OCI-LY7 (cell line): ENCODE results near the gene FLOT2. TPM values are rescaled to one million over a fixed set of nuclear protein-coding genes. Genes with fewer than 3 reads are reported as not detected.

Experiments used
- BruUV-seq: library from RNA; stranded (reverse); fragments of 400-500 nt; replicated peaks from 2 replicates; lab custom pipeline; 2021; lab: Mats Ljungman, UMichigan
- CTCF ChIA-PET: fragments of 300-600 bp; sonication (Branson Sonifier 250); formaldehyde crosslinking; loops from one replicate; lab custom pipeline; 2022; ENCODE audit warnings: antibody characterized with exemption; ENCODE audit not compliant: unreplicated experiment; lab: Charles Lee
- POLR2A ChIA-PET: fragments of 300-600 bp; sonication (Branson Sonifier 250); formaldehyde crosslinking; loops from one replicate; lab custom pipeline; 2022; ENCODE audit warnings: antibody characterized with exemption; lab: Charles Lee
- DNase-seq: peaks from one replicate; pipeline ENCODE4 v3.0.0-alpha.2; 2015; ENCODE audit warnings: low spot score
- H2AFZ ChIP-seq: fragments of 200-600 bp; sonication (generic), shearing (Covaris generic); 2 replicates; pipeline ENCODE4 v1.6.1; 2014; ENCODE audit warnings: mild to moderate bottlenecking, antibody characterized with exemption, low read length, moderate library complexity
- H3K27ac ChIP-seq: fragments of 200-600 bp; sonication (generic); 2 replicates; pipeline ENCODE4 v1.5.1; 2014; ENCODE audit warnings: mixed run types, low read depth, mild to moderate bottlenecking, moderate library complexity, low read length, inconsistent platforms; ENCODE audit not compliant: poor library complexity, severe bottlenecking
- H3K36me3 ChIP-seq: fragments of 200-600 bp; sonication (generic); 2 replicates; pipeline ENCODE4 v1.6.1; 2014; ENCODE audit warnings: mild to moderate bottlenecking, antibody characterized with exemption, low read length, moderate library complexity, mixed read lengths; ENCODE audit not compliant: insufficient read depth
- H3K4me1 ChIP-seq: fragments of 200-600 bp; sonication (generic); 2 replicates; pipeline ENCODE4 v1.5.1; 2014; ENCODE audit warnings: mild to moderate bottlenecking, low read length; ENCODE audit not compliant: insufficient read depth, poor library complexity, severe bottlenecking
- H3K4me2 ChIP-seq: fragments of 200-600 bp; sonication (generic); 2 replicates; pipeline ENCODE4 v1.6.1; 2014; ENCODE audit warnings: mild to moderate bottlenecking, low read length
- H3K4me3 ChIP-seq: fragments of 200-600 bp; sonication (generic); 2 replicates; pipeline ENCODE4 v1.5.1; 2014; ENCODE audit warnings: mild to moderate bottlenecking, low read depth, low read length; ENCODE audit not compliant: poor library complexity, severe bottlenecking
- H3K79me2 ChIP-seq: fragments of 200-600 bp; sonication (generic); 2 replicates; pipeline ENCODE4 v1.6.1; 2016; ENCODE audit warnings: low read depth, mild to moderate bottlenecking, low read length, moderate library complexity, mixed read lengths; ENCODE audit not compliant: insufficient read depth
- H3K9me2 ChIP-seq: fragments of 200-600 bp; sonication (generic); 2 replicates; pipeline ENCODE4 v1.6.1; 2016; ENCODE audit warnings: mild to moderate bottlenecking, low read length, mixed read lengths; ENCODE audit not compliant: insufficient read depth
- H3K9me3 ChIP-seq: fragments of 200-600 bp; sonication (generic); 2 replicates; pipeline ENCODE4 v1.6.1; 2014; ENCODE audit warnings: mild to moderate bottlenecking, mixed run types, low read length, mixed read lengths
- H4K20me1 ChIP-seq: fragments of 200-600 bp; sonication (generic); 2 replicates; pipeline ENCODE4 v1.6.1; 2014; ENCODE audit warnings: mild to moderate bottlenecking, antibody characterized with exemption, low read length, moderate library complexity, mixed read lengths; ENCODE audit not compliant: insufficient read depth
- EZH2phosphoT487 ChIP-seq: fragments of 200-600 bp; sonication (generic); IDR thresholded peaks from 2 replicates; pipeline ENCODE4 v1.6.1; 2018; ENCODE audit warnings: low read depth, borderline replicate concordance, mild to moderate bottlenecking, mixed run types, antibody characterized with exemption, low read length, moderate library complexity, mixed read lengths
- intact Hi-C: fragments of 100-400 bp; cut with micrococcal nuclease; formaldehyde crosslinking; loops from one replicate; pipeline ENCODE4 v1.10.0; 2022; ENCODE audit not compliant: unreplicated experiment
- total RNA-seq, 2 experiments: library from RNA; depleted of rRNA in 1 of 2; stranded (reverse); fragments of >200 nt in 1 of 2; shearing (Covaris generic) in 1 of 2; gene quantifications; 2 replicates each; pipeline ENCODE4 v1.2.3, GENCODE V29; 2014 to 2022
- TF ChIP-seq, protein P1 (sequence below): fragments of 200-600 bp; sonication (generic); conservative IDR thresholded peaks from 2 replicates; pipeline ENCODE4 v1.5.1; 2014; ENCODE audit warnings: mild to moderate bottlenecking, antibody characterized with exemption, low read length, moderate library complexity, mixed read lengths

FLOT2 gene
- total RNA-seq, 2 experiments from 2014 or later = 46.5 to 122 TPM

DNA sequence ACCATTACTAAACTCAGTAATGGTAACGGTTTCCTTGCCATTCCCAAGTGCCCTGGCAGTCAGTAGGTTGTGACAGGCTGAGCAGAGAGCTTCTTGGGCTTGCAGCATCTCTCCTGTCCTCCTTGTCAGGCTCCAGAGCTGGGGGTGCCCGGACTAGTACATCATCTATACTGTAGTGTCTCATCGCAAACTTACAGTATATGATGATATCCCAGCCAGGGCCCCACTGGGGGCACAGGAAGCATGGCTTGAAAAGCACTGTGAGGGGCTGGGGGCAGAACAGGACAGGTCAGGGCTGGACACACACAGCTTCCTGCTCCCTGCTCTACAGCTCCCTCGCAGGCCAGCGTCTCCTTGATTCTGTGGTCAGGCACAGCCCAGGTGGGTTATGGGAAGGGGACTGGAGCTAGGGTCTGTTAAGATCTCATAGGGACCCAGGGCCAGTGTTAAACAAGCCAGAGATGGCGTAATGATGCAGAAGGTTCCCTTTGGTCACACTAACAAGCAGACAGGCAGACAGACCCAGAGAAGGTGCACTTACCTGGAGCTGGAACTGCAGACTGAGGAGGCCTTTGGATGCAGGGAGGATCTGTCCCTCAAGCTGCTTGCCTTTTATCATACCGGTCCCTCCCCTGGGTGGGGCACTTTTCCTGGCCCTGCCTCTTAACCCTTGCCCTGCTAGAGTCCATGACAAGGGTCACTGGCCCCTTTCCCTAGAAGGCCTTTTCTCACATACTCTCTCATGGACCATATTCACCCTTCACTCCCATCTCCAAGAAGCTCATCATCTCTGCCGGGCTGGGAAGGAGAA lies 35.9 kb downstream of the FLOT2 start:
- H3K4me2 ChIP-seq = no peak overlapping the region
- TF ChIP-seq, protein P1, sequence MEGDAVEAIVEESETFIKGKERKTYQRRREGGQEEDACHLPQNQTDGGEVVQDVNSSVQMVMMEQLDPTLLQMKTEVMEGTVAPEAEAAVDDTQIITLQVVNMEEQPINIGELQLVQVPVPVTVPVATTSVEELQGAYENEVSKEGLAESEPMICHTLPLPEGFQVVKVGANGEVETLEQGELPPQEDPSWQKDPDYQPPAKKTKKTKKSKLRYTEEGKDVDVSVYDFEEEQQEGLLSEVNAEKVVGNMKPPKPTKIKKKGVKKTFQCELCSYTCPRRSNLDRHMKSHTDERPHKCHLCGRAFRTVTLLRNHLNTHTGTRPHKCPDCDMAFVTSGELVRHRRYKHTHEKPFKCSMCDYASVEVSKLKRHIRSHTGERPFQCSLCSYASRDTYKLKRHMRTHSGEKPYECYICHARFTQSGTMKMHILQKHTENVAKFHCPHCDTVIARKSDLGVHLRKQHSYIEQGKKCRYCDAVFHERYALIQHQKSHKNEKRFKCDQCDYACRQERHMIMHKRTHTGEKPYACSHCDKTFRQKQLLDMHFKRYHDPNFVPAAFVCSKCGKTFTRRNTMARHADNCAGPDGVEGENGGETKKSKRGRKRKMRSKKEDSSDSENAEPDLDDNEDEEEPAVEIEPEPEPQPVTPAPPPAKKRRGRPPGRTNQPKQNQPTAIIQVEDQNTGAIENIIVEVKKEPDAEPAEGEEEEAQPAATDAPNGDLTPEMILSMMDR = no peak
- no peak for TF ChIP-seq EZH2phosphoT487
- H2AFZ ChIP-seq = no peak overlapping the region
- peaks cover 15% of the 10 kb centered on the region for H3K4me1 ChIP-seq
- POLR2A ChIA-PET = interaction anchor here (0.6 kb wide), 1 partner anchor 49 kb away, joined by 3 read pairs; no protein-coding TSS in a partner anchor
- no peak overlapping the region for H3K4me3 ChIP-seq
- intact Hi-C loops = no loop called here
- CTCF ChIA-PET = no interaction called here
- no peak overlapping the region for H3K27ac ChIP-seq
- no peaks in the 10 kb centered on the region for H4K20me1 ChIP-seq
- no TSS peak for BruUV-seq
- no peak for DNase-seq
- H3K9me3 ChIP-seq = no peaks in the 10 kb centered on the region
- H3K79me2 ChIP-seq = no peaks in the 10 kb centered on the region
- peaks cover 34% of the 10 kb centered on the region for H3K36me3 ChIP-seq
- no peaks in the 10 kb centered on the region for H3K9me2 ChIP-seq

DNA sequence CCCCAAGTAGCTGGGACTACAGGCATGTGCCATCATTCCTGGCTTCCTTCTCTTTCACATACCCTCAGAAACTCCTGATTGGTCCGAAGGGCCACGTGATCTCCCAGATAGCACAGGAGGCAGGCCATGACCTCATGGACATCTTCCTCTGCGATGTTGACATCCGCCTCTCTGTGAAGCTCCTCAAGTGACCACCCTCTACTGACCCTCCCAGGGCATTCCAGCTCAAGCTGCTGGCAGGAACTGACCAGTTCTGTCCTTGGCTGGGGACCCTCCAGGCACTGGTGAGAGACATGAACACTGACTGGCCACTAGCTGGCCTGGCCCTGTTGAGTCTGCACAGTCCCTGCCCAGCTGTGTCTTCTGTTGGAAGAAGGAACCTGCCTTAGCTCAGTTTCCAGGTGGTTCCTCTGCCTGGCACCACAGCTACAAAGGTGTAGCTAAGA lies 37.1 kb downstream of the FLOT2 start:
- CTCF ChIA-PET = no interaction called here
- intact Hi-C loops = no loop called here
- POLR2A ChIA-PET = interaction anchor here (0.9 kb wide), 1 partner anchor 37 kb away, joined by 4 read pairs; no protein-coding TSS in a partner anchor

More for the DNA sequence above, 37.1 kb downstream of the FLOT2 start:
- peaks cover 9% of the 10 kb centered on the region; the same call in 1 of the 2 replicates for H3K79me2 ChIP-seq
- peaks cover 13% of the 10 kb centered on the region for H3K4me1 ChIP-seq
- H2AFZ ChIP-seq = no peak overlapping the region
- no TSS peak for BruUV-seq
- TF ChIP-seq EZH2phosphoT487 = no peak
- TF ChIP-seq, protein P1 = no peak
- H3K9me2 ChIP-seq = no peaks in the 10 kb centered on the region
- no peak overlapping the region for H3K4me3 ChIP-seq
- no peak for DNase-seq
- no peaks in the 10 kb centered on the region for H3K9me3 ChIP-seq
- no peak overlapping the region for H3K27ac ChIP-seq
- H3K4me2 ChIP-seq = no peak overlapping the region
- H4K20me1 ChIP-seq = no peaks in the 10 kb centered on the region
- peaks cover 39% of the 10 kb centered on the region for H3K36me3 ChIP-seq
